ENCODE measurements around the gene NRG3.

Gene NRG3

DNA sequence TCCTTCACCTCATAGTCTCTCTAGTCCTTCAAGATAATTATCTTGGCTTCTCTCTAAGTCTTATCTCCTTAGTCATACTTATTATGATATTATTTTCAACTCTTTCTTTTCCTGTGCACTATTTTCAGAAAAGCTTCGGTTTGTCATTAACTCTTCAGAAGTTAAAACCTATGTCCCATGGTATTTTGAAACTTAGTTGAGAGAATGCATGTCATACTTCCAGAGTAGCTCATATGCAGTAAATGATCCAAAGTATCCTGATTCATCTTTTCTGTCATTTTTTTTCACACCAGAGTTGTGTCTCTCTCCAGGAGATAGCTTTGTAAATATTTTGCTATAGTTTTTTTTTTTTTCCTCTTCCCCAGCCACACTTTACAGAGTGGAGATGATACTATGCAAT lies 1008.6 kb downstream of the NRG3 start:
- no peaks in the 10 kb centered on the region for H3K9me3 ChIP-seq (ENCODE audit: control insufficient read depth, insufficient read depth, low read depth, low read length)
- ChIA-PET CTCF (interaction anchor here (0.7 kb wide), 1 partner anchor 106 kb away, joined by 4 read pairs; no protein-coding TSS in a partner anchor), POLR2A (no interaction called here)

DNA sequence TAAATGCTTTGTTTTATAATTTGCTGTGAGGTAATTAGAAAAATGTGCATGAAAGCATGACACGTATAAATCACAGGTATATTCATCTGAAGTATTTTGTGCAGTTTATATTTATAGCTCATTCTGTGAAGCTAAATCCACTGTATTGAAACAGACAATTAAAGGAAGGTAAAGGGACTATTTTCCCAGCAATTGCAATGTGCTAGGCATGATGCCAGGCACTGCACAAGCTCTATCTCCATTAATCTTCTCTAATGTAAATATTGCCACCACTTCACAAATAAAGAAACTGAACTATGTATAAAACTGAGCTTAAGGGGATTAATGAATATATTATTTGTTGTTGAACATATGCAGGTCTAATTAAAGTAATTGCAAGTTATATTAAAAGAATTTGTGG lies 1012.5 kb downstream of the NRG3 start:
- ChIA-PET CTCF (interaction anchor here (0.5 kb wide), 1 partner anchor 35 kb away, joined by 3 read pairs; no protein-coding TSS in a partner anchor), POLR2A (no interaction called here)
- no peaks in the 10 kb centered on the region for H3K36me3 ChIP-seq (ENCODE audit: control insufficient read depth in 2 of 2, insufficient read depth in 1 of 2, low read length in 2 of 2)
- no peaks in the 10 kb centered on the region; the same call in 1 of the 2 replicates for H3K9me3 ChIP-seq (ENCODE audit: control insufficient read depth, insufficient read depth, low read depth, low read length)
- no peak overlapping the region for H3K4me3 ChIP-seq (ENCODE audit: low read depth, low read length)
- no peak overlapping the region for H3K27ac ChIP-seq (ENCODE audit: extremely low read depth, low read depth, low read length)
- H3K4me1 ChIP-seq (ENCODE audit: control insufficient read depth, insufficient read depth, low read length): no peaks in the 10 kb centered on the region
- TF ChIP-seq ZFP3 (tag by site-specific recombination; IDR thresholded peaks at IDR 0.05; ENCODE audit: low read depth) (no peak), MYNN (tag by site-specific recombination; IDR thresholded peaks at IDR 0.05; ENCODE audit: borderline replicate concordance) (no peak), ZSCAN23 (tag by site-specific recombination; IDR thresholded peaks at IDR 0.05) (no peak), ZNF776 (tag by site-specific recombination; IDR thresholded peaks at IDR 0.05; ENCODE audit: borderline replicate concordance) (no peak), BCL11B (tag by site-specific recombination; IDR thresholded peaks at IDR 0.05; ENCODE audit: low read depth) (no peak), ZBTB44 (tag by site-specific recombination; IDR thresholded peaks at IDR 0.05) (no peak), SP3 (tag by site-specific recombination; IDR thresholded peaks at IDR 0.05) (no peak), ZNF398 (tag by site-specific recombination; IDR thresholded peaks at IDR 0.05) (no peak), ZBTB49 (tag by site-specific recombination; IDR thresholded peaks at IDR 0.05; ENCODE audit: low read depth) (no peak), ZNF558 (tag by site-specific recombination; IDR thresholded peaks at IDR 0.05) (no peak), ZNF214 (tag by site-specific recombination; IDR thresholded peaks at IDR 0.05; ENCODE audit: borderline replicate concordance) (no peak)
- TF ChIP-seq, protein P1, sequence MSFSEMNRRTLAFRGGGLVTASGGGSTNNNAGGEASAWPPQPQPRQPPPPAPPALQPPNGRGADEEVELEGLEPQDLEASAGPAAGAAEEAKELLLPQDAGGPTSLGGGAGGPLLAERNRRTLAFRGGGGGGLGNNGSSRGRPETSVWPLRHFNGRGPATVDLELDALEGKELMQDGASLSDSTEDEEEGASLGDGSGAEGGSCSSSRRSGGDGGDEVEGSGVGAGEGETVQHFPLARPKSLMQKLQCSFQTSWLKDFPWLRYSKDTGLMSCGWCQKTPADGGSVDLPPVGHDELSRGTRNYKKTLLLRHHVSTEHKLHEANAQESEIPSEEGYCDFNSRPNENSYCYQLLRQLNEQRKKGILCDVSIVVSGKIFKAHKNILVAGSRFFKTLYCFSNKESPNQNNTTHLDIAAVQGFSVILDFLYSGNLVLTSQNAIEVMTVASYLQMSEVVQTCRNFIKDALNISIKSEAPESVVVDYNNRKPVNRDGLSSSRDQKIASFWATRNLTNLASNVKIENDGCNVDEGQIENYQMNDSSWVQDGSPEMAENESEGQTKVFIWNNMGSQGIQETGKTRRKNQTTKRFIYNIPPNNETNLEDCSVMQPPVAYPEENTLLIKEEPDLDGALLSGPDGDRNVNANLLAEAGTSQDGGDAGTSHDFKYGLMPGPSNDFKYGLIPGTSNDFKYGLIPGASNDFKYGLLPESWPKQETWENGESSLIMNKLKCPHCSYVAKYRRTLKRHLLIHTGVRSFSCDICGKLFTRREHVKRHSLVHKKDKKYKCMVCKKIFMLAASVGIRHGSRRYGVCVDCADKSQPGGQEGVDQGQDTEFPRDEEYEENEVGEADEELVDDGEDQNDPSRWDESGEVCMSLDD (tag by site-specific recombination; IDR thresholded peaks at IDR 0.05): no peak

More for the DNA sequence above, 1008.6 kb downstream of the NRG3 start:
- no peaks in the 10 kb centered on the region for H3K36me3 ChIP-seq (ENCODE audit: control insufficient read depth in 2 of 2, insufficient read depth in 1 of 2, low read length in 2 of 2)
- no peak for TF ChIP-seq HIC1 (tag by site-specific recombination; IDR thresholded peaks at IDR 0.05)
- no peak for TF ChIP-seq ZNF174 (tag by site-specific recombination; IDR thresholded peaks at IDR 0.05)
- TF ChIP-seq IKZF3 (tag by site-specific recombination; IDR thresholded peaks at IDR 0.05): no peak
- TF ChIP-seq SP7 (tag by site-specific recombination; IDR thresholded peaks at IDR 0.05): no peak
- TF ChIP-seq ZSCAN5A (tag by site-specific recombination; IDR thresholded peaks at IDR 0.05): no peak
- TF ChIP-seq ZFP37 (tag by site-specific recombination; IDR thresholded peaks at IDR 0.05): no peak
- TF ChIP-seq GLI2 (tag by site-specific recombination; IDR thresholded peaks at IDR 0.05; ENCODE audit: borderline replicate concordance, low read depth): no peak
- no peak for TF ChIP-seq ZNF600 (tag by site-specific recombination; IDR thresholded peaks at IDR 0.05)
- TF ChIP-seq ZNF626 (tag by site-specific recombination; IDR thresholded peaks at IDR 0.05): no peak
- no peak overlapping the region for H3K4me3 ChIP-seq (ENCODE audit: low read depth, low read length)
- no peak overlapping the region for H3K27ac ChIP-seq (ENCODE audit: extremely low read depth, low read depth, low read length)
- H3K4me1 ChIP-seq (ENCODE audit: control insufficient read depth, insufficient read depth, low read length): no peaks in the 10 kb centered on the region; the same call in 1 of the 2 replicates

Measured in HEK293 (cell line).